ENCODE data around the gene MMADHC.

DNA sequence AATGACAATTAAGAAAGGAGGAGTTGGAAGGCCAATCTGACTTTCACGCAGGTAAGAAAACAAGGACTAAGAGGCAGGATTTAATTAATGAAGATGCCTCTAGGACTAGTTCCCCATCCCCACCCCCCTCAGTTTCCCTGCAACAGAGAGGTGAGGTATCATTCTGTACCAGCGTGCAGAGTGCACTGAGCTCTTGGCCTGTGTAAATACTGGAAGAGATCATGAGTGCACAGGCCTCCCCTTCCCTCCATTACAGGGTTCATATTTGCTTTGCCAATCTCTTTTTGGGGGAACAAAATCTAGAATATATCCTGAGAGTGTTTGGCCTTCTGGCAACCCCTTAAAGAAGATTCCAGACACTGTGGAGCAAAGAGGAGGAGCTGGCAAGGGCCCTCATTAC, 60.9 kb downstream of the MMADHC start:
- TF ChIP-seq, protein P1, sequence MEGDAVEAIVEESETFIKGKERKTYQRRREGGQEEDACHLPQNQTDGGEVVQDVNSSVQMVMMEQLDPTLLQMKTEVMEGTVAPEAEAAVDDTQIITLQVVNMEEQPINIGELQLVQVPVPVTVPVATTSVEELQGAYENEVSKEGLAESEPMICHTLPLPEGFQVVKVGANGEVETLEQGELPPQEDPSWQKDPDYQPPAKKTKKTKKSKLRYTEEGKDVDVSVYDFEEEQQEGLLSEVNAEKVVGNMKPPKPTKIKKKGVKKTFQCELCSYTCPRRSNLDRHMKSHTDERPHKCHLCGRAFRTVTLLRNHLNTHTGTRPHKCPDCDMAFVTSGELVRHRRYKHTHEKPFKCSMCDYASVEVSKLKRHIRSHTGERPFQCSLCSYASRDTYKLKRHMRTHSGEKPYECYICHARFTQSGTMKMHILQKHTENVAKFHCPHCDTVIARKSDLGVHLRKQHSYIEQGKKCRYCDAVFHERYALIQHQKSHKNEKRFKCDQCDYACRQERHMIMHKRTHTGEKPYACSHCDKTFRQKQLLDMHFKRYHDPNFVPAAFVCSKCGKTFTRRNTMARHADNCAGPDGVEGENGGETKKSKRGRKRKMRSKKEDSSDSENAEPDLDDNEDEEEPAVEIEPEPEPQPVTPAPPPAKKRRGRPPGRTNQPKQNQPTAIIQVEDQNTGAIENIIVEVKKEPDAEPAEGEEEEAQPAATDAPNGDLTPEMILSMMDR (IDR thresholded peaks at IDR 0.05): no peak
- TF ChIP-seq POLR2AphosphoS5 (IDR thresholded peaks at IDR 0.05): no peak
